HepG2 (cell line): ENCODE results near the gene ALMS1. TPM values are rescaled to one million over a fixed set of nuclear protein-coding genes. Genes with fewer than 3 reads are reported as not detected.

Experiments
- ARID3A ChIP-seq: IDR thresholded peaks from 2 replicates; pipeline ENCODE4 v1.6.1; 2012; ENCODE audit warnings: low read depth, low read length, improper control_type of control experiment
- BRF2 ChIP-seq: sonication (generic); formaldehyde crosslinking; IDR thresholded peaks from 2 replicates; pipeline ENCODE4 v1.8.1; 2022; ENCODE audit warnings: mild to moderate bottlenecking, missing genetic modification reagents
- GABPB1 ChIP-seq: IDR thresholded peaks from 2 replicates; pipeline ENCODE4 v1.6.1; 2016; ENCODE audit warnings: mild to moderate bottlenecking, missing genetic modification reagents, moderate library complexity, missing compliant biosample characterization
- GFI1 ChIP-seq: sonication (generic); formaldehyde crosslinking; IDR thresholded peaks from 2 replicates; pipeline ENCODE4 v1.5.0; 2020; ENCODE audit warnings: missing genetic modification reagents, mild to moderate bottlenecking, borderline replicate concordance
- GMEB2 ChIP-seq: IDR thresholded peaks from 2 replicates; pipeline ENCODE4 v1.6.1; 2016; ENCODE audit warnings: missing biosample characterization, missing genetic modification reagents, low read depth
- HIVEP1 ChIP-seq: sonication (generic); formaldehyde crosslinking; IDR thresholded peaks from 2 replicates; pipeline ENCODE4 v1.4.0; 2020; ENCODE audit warnings: mild to moderate bottlenecking, missing genetic modification reagents
- KDM3A ChIP-seq: IDR thresholded peaks from 2 replicates; pipeline ENCODE4 v1.6.1; 2018; ENCODE audit warnings: low read depth, missing compliant biosample characterization
- MTF2 ChIP-seq: sonication (generic); formaldehyde crosslinking; IDR thresholded peaks from 2 replicates; pipeline ENCODE4 v1.5.0; 2020; ENCODE audit warnings: missing genetic modification reagents, borderline replicate concordance
- NCOA1 ChIP-seq: sonication (generic); formaldehyde crosslinking; IDR thresholded peaks from 2 replicates; pipeline ENCODE4 v1.9.0; 2021; ENCODE audit warnings: missing genetic modification reagents
- NONO ChIP-seq, 2 experiments: fragments of 450-650 bp in 1 of 2; sonication (generic) in 1 of 2; formaldehyde crosslinking in 1 of 2; IDR thresholded peaks in 1 of 2; conservative IDR thresholded peaks in 1 of 2; 2 replicates each; pipeline versions ENCODE4 v1.6.1 to v1.8.0; 2017 to 2022; ENCODE audit warnings: mild to moderate bottlenecking in 1 of 2, missing genetic modification reagents in 1 of 2, moderate library complexity in 1 of 2
- SAP130 ChIP-seq: IDR thresholded peaks from 2 replicates; pipeline ENCODE4 v1.6.1; 2016; ENCODE audit warnings: low read depth
- TFDP2 ChIP-seq: sonication (generic); formaldehyde crosslinking; IDR thresholded peaks from 2 replicates; pipeline ENCODE4 v1.4.0; 2020; ENCODE audit warnings: missing genetic modification reagents
- TFE3 ChIP-seq: IDR thresholded peaks from 2 replicates; pipeline ENCODE4 v1.6.1; 2016
- THYN1 ChIP-seq: sonication (generic); formaldehyde crosslinking; IDR thresholded peaks from 2 replicates; pipeline ENCODE4 v1.8.1; 2023; ENCODE audit warnings: low read depth, mild to moderate bottlenecking, moderate library complexity, missing genetic modification reagents, borderline replicate concordance
- ZFP1 ChIP-seq: IDR thresholded peaks from 2 replicates; pipeline ENCODE4 v1.6.1; 2016
- ZNF274 ChIP-seq: sonication (generic); formaldehyde crosslinking; IDR thresholded peaks from 2 replicates; pipeline ENCODE4 v1.5.1; 2020; ENCODE audit warnings: mild to moderate bottlenecking, missing genetic modification reagents
- ZNF281 ChIP-seq: sonication (generic); formaldehyde crosslinking; IDR thresholded peaks from 2 replicates; pipeline ENCODE4 v1.4.0; 2020; ENCODE audit warnings: missing genetic modification reagents, borderline replicate concordance
- ZNF432 ChIP-seq: sonication (generic); formaldehyde crosslinking; IDR thresholded peaks from 2 replicates; pipeline ENCODE4 v1.5.0; 2020; ENCODE audit warnings: missing genetic modification reagents, mild to moderate bottlenecking, borderline replicate concordance
- ZNF557 ChIP-seq: sonication (generic); formaldehyde crosslinking; IDR thresholded peaks from 2 replicates; pipeline ENCODE4 v1.4.0; 2020; ENCODE audit warnings: missing genetic modification reagents
- ZNF570 ChIP-seq: sonication (generic); formaldehyde crosslinking; IDR thresholded peaks from 2 replicates; pipeline ENCODE4 v1.4.0; 2020; ENCODE audit warnings: mild to moderate bottlenecking, missing genetic modification reagents, borderline replicate concordance
- ZNF644 ChIP-seq: IDR thresholded peaks from 2 replicates; pipeline ENCODE4 v1.6.1; 2016; ENCODE audit warnings: low read depth
- ZSCAN30 ChIP-seq: sonication (generic); formaldehyde crosslinking; IDR thresholded peaks from 2 replicates; pipeline ENCODE4 v1.5.0; 2020; ENCODE audit warnings: mild to moderate bottlenecking, missing genetic modification reagents
- polyA plus RNA-seq, 8 experiments: library from polyadenylated mRNA; depleted of rRNA in 3 of 8; stranded (reverse) in 7 of 8; unstranded in 1 of 8; fragments of >200 nt; fragmentation: Illumina TruSeq in 4 of 8; extraction: Trizol in 4 of 8; gene quantifications; 2 replicates each; pipeline versions ENCODE4 v1.2.1 to v1.2.3, GENCODE V29; 2011 to 2016; ENCODE audit warnings: low read depth in 4 of 8, missing spikeins in 1 of 8, mixed read lengths in 1 of 8; ENCODE audit not compliant: insufficient read depth in 1 of 8
- total RNA-seq, 5 experiments: library from RNA; depleted of rRNA; stranded (reverse); fragments of >200 nt; fragmentation: Illumina TruSeq; extraction: Trizol; gene quantifications; 2 replicates each; pipeline ENCODE4 v1.2.3, GENCODE V29; 2016; ENCODE audit warnings: low read depth in 1 of 5

The ALMS1 gene
- total and polyA plus RNA-seq, 2 of the 13 experiments (the other 11 are each of a cell fraction or from before 2014, with no cell fraction given) = 12.9 to 21.2 TPM

GRCh38 chr2:73640511-73640911 is 254.9 kb downstream of the ALMS1 start (continued):
- no peak for TF ChIP-seq THYN1 (CRISPR knock-in tag)
- no peak for TF ChIP-seq NCOA1 (CRISPR knock-in tag)
- no peak for TF ChIP-seq ZSCAN30 (CRISPR knock-in tag)
- no peak for TF ChIP-seq NONO (IDR thresholded peaks at IDR 0.05)
- no peak for TF ChIP-seq NONO (CRISPR knock-in tag; conservative IDR thresholded peaks at IDR 0.05)
- no peak for TF ChIP-seq GMEB2 (CRISPR knock-in tag)
- no peak for TF ChIP-seq ZFP1
- no peak for TF ChIP-seq ZNF432 (CRISPR knock-in tag)
- no peak for TF ChIP-seq ZNF281
- TF ChIP-seq BRF2 (CRISPR knock-in tag) = no peak
- TF ChIP-seq GABPB1 (CRISPR knock-in tag) = no peak
- TF ChIP-seq SAP130 (CRISPR knock-in tag) = peak; percentile 49; the same call in 1 of the 2 replicates
- TF ChIP-seq ZNF274 (CRISPR knock-in tag) = no peak
- 0 out of 2 replicates have a peak, but pooled peaks have one; percentile 26 for TF ChIP-seq ARID3A
- TF ChIP-seq ZNF570 (CRISPR knock-in tag) = no peak
- TF ChIP-seq KDM3A (CRISPR knock-in tag) = no peak
- no peak for TF ChIP-seq TFDP2 (CRISPR knock-in tag)
- no peak for TF ChIP-seq TFE3 (CRISPR knock-in tag)
- no peak for TF ChIP-seq MTF2
- no peak for TF ChIP-seq HIVEP1
- TF ChIP-seq GFI1 (CRISPR knock-in tag) = no peak
- no peak for TF ChIP-seq ZNF557 (CRISPR knock-in tag)
- TF ChIP-seq ZNF644 (CRISPR knock-in tag) = no peak
